GM10248 (cell line): ENCODE results near the gene GALNTL6.

ENCODE experiments used
- CTCF ChIA-PET: fragments of 300-600 bp; sonication (Branson Sonifier 250); formaldehyde crosslinking; extraction: SDS; loops from one replicate; lab custom pipeline; 2021; ENCODE audit warnings: antibody characterized with exemption; lab: Yijun Ruan, JAX
- POLR2A ChIA-PET: fragments of 350-650 bp; sonication (Branson Sonifier 250); formaldehyde crosslinking; extraction: SDS; loops from one replicate; lab custom pipeline; 2020; ENCODE audit warnings: antibody characterized with exemption; lab: Yijun Ruan, JAX
- DNase-seq: peaks from one replicate; pipeline ENCODE4 v3.0.0; 2012; ENCODE audit errors: extremely low spot score
- CTCF ChIP-seq: IDR thresholded peaks from 2 replicates; pipeline ENCODE4 v1.5.1; 2012; ENCODE audit warnings: mild to moderate bottlenecking, low read depth; ENCODE audit errors: extremely low read depth, missing control alignments, control extremely low read depth

GALNTL6 gene

GRCh38 chr4:172018358-172018757 is 205.2 kb downstream of the GALNTL6 start:
- POLR2A ChIA-PET: no interaction called here
- no peak for DNase-seq
- no peak for TF ChIP-seq CTCF
- CTCF ChIA-PET: interaction anchor here (1.1 kb wide), 3 partner anchors 13 to 34 kb away, joined by 3 read pairs; no protein-coding TSS in a partner anchor

GRCh38 chr4:172035562-172035961 is 222.4 kb downstream of the GALNTL6 start:
- no peak for DNase-seq
- TF ChIP-seq CTCF: no peak
- POLR2A ChIA-PET: no interaction called here
- CTCF ChIA-PET: interaction anchor here (1.2 kb wide), 1 partner anchor 13 kb away, joined by 3 read pairs; no protein-coding TSS in a partner anchor

GRCh38 chr4:172040766-172041165 is 227.6 kb downstream of the GALNTL6 start:
- POLR2A ChIA-PET: no interaction called here
- DNase-seq: no peak
- CTCF ChIA-PET: interaction anchor here (1.5 kb wide), 1 partner anchor 10 kb away, joined by 7 read pairs; no protein-coding TSS in a partner anchor
- TF ChIP-seq CTCF: no peak

- TF ChIP-seq CTCF: no peak
- ChIA-PET CTCF (interaction anchor here (1.5 kb wide), 1 partner anchor 9 kb away, joined by 4 read pairs; no protein-coding TSS in a partner anchor), POLR2A (no interaction called here)
- DNase-seq: no peak
Observed at GRCh38 chr4:172042714-172043114, 229.5 kb downstream of the GALNTL6 start.

- no peak for TF ChIP-seq CTCF
- ChIA-PET CTCF (no interaction called here), POLR2A (no interaction called here)
- DNase-seq: no peak
Observed at GRCh38 chr4:172045981-172046380, 232.8 kb downstream of the GALNTL6 start.

GRCh38 chr4:172048666-172049065 is 235.5 kb downstream of the GALNTL6 start:
- POLR2A ChIA-PET: no interaction called here
- no peak for DNase-seq
- CTCF ChIA-PET: interaction anchor here (1.1 to 1.8 kb wide), 2 partner anchors 13 to 14 kb away, joined by 3 to 4 read pairs; no protein-coding TSS in a partner anchor
- no peak for TF ChIP-seq CTCF
